ENCODE measurements around the gene PMM1.
"Not testable (repeated sequence)": the region's sequence is repeated elsewhere in the genome, so short reads cannot be mapped to it uniquely, and the experiment has no call there.

PMM1 gene

DNA sequence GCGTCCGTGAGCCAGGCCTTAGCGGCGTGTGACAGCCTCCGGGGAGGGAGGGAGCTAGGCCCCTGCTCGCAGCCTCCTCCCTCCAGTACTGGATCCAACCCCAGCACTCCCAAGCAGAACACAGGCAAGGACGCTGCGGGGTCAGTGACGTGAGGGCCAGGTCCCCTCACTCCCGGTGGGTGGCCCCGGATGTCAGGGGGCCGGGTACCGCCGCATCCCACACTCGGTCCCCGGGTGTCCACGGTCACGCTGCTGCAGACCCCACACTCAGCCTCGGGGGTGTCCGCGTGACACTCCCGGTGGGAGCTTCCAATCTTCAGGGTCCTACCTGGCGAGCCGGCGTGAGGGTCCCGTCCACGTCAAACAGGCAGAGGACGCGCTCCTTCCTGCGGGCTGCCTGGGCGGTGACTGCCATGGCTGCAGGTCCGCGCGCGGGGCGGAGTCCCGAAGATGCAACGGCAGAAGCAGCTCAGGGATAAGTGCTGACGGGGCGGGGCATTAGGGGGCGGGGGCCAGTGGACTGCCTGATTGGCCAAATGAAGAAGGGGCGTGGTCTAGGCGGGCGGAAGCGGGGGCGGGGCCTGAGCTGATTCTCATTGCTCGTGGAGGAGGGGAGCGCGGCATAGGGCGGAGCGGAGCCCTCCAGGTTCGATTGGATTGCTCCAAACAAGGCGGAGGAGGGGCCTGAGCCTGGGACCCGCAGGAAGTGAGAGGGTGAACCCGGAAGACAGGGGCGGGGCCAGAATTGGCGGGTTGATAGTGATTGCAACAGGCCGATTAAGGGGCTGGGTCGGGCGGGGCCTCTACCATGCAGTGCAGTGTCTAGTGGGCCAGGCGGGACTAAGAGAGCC is at the start of gene PMM1:
TSS of gene PMM1 (minus strand) at position 450 of the 851 bp plus-strand sequence. CDS start at position 415, 35 bp downstream.
- peak; percentile 99 for DNase-seq

- no peak for DNase-seq
Observed at GRCh38 chr22:41638748-41639147, 49.1 kb upstream of the PMM1 start.

DNA sequence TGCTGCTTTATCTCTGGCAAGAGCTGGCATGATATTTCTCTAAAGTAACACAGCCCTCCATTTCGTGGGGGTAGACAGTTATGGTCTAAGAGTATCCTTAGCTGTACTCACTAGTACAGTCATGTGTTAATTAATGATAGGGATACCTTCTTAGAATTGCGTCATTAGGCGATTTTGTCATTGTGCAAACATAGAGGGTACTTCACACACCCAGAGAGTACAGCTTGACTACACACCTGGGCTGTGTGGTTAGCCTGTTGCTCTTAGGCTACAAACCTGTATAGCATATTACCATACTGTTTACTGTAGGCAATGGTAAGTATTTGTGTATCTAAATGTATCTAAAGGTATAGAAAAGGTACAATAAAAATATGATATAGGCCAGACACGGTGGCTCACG is 48.5 kb upstream of the PMM1 start:
- no peak for DNase-seq

DNA sequence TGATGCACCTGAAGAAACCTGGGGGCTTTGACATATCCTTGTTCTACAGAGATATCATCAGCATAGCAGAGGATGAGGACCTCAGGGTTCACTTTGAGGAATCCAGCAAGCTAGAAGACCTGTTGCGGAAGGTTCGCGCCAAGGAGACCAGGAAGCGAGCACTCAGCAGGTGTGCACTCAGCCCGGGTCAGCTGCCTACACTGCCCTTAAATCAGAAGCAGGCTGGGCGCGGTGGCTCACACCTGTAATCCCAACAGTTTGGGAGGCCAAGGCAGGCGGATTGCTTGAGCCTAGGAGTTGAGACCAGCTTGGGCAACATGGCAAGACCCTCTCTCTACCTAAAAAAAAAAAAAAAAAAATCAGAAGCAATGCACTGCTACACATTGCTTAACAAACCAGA is 48.0 kb upstream of the PMM1 start:
- not testable (repeated sequence) for DNase-seq

DNA sequence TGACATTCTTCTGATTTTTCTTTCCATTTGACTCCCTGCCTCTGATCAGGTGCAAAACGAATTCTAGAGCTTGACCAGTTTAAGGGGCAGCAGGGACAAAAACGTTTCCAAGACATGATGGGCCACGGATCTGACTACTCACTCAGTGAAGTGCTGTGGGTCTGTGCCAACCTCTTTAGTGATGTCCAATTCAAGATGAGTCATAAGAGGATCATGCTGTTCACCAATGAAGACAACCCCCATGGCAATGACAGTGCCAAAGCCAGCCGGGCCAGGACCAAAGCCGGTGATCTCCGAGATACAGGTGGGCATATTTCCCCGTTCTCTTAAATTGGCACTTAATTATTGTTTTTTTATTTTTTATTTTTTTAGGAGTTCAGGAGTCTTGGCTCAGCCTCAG is 46.8 kb upstream of the PMM1 start:
- DNase-seq: no peak

GRCh38 chr22:41634610-41635009 is 45.0 kb upstream of the PMM1 start:
- DNase-seq: not testable (repeated sequence)

DNA sequence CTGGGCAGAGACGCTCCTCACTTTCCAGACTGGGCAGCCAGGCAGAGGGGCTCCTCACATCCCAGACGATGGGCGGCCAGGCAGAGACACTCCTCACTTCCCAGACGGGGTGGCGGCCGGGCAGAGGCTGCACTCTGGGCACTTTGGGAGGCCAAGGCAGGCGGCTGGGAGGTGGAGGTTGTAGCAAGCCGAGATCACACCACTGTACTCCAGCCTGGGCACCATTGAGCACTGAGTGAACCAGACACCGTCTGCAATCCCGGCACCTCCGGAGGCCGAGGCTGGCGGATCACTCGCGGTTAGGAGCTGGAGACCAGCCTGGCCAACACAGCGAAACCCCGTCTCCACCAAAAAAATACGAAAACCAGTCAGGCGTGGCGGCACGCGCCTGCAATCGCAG is 42.0 kb upstream of the PMM1 start:
- DNase-seq: not testable (repeated sequence)

DNA sequence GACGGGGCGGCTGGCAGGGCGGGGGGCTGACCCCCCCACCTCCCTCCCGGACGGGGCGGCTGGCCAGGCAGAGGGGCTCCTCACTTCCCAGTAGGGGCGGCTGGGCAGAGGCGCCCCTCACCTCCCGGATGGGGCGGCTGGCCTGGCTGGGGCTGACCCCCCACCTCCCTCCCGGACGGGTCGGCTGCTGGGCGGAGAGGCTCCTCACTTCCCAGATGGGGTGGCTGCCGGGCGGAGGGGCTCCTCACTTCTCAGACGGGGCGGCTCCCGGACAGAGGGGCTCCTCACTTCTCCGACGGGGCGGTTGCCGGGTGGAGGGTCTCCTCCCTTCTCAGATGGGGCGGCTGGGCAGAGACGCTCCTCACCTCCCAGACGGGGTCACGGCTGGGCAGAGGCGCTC is 41.5 kb upstream of the PMM1 start:
- not testable (repeated sequence) for DNase-seq

DNA sequence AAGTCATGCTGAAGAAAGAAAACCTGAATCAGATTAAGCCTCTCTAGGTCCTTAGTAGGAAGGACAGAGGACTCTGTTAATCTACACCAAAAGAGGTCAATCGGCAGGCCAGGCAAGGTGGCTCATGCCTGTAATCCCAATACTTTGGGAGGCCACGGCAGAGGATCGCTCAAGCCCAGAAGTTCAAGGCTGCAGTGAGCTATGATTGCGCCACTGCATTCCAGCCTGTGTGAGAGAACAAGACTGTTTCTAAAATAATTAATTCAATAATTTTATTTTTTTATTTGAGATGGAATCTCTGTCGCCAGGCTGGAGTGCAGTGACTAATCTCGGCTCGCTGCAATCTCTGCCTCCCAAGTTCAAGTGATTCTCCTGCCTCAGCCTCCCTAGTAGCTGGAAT is 35.9 kb upstream of the PMM1 start:
- no peak for DNase-seq

DNA sequence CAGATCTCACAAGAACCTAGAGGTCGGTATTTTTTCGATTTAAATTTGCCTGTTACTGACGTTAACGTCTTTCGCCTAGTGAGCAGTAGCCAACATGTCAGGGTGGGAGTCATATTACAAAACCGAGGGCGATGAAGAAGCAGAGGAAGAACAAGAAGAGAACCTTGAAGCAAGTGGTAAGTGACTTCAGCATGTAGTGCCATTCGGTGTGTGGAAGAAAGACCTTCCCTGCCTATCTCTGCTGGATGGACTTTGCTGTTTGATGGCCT is 32.2 kb upstream of the PMM1 start:
- DNase-seq: no peak

DNA sequence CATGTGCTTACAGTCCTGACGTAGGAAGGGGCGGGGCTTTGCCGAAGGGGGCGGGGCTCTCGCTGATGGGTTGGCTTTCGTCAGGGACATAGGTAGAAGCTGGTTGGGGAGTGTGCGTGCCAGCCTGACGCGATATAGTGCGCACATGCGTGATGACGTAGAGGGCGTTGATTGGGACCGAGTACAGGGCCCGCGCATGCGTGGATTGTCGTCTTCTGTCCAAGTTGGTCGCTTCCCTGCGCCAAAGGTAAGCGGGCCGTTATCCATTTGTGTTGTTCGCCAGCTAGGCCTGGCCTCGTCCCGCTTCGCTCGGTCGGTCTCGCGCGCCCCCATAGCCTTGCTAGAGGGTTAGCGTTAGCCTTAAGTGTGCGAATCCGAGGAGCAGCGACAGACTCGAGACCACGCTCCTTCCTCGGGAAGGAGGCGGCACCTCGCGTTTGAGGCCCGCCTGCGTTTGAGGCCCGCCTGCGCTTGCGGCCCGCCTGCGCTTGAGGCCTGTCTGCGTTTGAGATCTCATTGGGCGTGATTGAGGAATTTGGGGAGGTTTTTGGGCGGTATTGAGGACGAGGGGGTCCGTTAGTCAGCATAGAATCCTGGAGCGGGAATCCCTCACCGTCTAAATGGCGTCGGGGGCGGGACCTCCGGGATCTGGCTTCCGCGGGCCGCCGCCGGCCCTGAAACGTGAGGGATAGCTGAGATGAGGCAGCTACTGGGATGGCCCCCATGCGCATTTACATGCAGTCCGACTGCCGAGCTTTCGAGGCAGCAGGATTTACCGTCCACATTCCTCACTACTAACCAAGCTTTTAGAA is 31.7 kb upstream of the PMM1 start, which contains the start of gene XRCC6:
TSS of gene XRCC6 (plus strand) at position 197 of the 812 bp plus-strand sequence. CDS start 710 bp downstream, outside the sequence.
- peak; percentile 99 for DNase-seq

GRCh38 chr22:41620589-41621098 is 31.0 kb upstream of the PMM1 start, which contains the start of gene DESI1:
Gene DESI1, minus strand, starts transcription at chr22:41621043. Its CDS starts 204 bp downstream, at chr22:41620839.
- peak; percentile 66 for DNase-seq

DNA sequence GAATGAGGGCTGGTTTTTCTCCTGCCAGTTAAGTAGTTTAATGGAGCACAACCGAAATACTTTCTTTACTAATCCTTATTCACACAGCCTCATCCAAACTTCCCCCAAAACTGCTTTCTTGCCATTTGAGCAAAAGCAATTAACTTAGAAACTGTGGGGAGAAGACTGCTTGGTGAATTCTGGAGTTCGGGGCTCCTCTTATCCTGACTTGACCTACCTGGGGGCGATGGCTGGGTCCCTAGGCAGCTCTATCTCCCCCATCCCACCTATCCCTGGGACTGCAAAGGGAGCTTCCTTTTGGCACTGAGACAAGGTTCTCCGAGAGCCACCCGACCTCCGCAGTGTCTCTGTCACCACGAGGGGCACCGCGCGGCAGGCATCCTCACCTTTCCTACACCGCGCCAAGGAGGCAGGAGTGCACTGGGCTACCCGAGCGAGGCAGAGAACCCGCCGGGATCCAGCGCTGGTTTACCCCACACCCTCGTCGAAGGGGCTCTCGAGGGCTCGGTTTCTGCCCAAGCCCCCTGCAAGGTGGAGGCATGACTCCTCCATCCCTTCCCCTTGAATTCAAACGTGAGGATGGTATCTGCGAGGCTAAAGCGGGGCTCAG is 30.4 kb upstream of the PMM1 start:
- no peak for DNase-seq

DNA sequence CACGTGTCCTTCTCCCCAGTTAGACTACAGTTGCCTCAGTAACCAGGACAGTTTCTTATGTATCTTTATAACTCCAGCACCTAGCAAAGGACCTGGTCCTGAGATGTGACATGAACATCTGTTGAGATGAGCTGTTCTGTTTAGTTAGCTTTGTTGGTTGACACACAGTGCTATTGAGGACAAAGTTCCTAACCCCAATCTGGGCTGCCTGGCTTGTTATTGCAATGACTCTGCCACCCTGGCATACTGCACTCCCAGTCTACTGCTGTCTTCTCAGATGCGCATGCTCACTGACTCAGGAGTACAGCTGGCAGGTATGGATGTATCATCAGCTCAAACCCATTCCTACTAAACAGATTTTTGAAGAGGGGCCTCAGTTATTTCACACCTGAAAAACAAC is 23.8 kb upstream of the PMM1 start:
- DNase-seq: no peak

GRCh38 chr22:41612603-41613306 is 23.1 kb upstream of the PMM1 start:
- DNase-seq: no peak

DNA sequence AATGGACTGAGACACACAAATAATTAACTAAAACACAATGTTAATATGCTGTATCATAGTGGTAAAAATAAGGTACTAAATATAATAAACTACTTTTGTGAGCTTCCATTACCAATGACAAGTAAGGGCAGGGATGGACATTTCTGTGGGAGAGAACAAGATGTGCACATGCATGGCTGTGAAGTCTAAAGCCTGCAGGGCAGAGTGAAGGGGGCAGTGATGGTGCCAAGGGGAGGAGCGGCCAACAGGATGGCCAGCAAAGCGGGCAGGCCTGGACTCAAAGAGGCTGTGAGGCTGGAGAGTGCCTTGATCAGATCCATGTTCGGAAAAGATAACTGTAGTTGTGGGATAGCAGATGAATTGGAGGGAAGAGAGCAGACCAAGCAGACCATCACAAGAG is 18.7 kb upstream of the PMM1 start:
- no peak for DNase-seq

GRCh38 chr22:41603873-41604332 is 14.3 kb upstream of the PMM1 start:
- no peak for DNase-seq

DNA sequence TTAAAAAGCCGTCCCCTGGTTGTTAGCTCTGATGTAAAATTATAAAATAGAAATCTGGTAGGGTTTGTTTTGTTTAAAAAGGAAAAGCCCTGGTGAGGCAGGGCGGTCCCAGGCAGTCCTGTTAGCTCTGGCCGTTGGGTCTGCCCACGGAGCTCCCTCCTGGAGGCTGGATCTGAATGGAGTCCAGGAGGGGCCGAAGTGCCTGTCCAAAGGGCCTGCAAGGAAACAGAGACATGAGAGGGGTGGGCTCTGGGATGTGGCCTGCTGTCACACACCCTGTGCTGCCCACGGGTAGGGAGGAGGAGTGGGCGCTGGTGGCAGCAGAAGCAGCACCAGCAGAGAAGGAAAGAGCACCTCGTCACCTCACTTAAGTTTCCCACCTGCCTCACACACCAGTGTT is 11.3 kb upstream of the PMM1 start:
- no peak for DNase-seq

- DNase-seq: no peak
Observed at GRCh38 chr22:41598891-41599635, 9.4 kb upstream of the PMM1 start.

GRCh38 chr22:41598081-41598480 is 8.4 kb upstream of the PMM1 start:
- no peak for DNase-seq

- DNase-seq: no peak
Observed at GRCh38 chr22:41597635-41597953, 8.0 kb upstream of the PMM1 start.
